Activated CD8-positive, alpha-beta T cell treated with anti-CD3 and anti-CD28 coated beads for 36 hours (primary cell): ENCODE measurements around the gene GBF1. TPM values are rescaled to one million over a fixed set of nuclear protein-coding genes. Genes with fewer than 3 reads are reported as not detected.
A peak's percentile ranks its signal among the peaks of the same experiment; 100 is the strongest.

ENCODE experiments used
- ATAC-seq: fragments of 200-7000 bp; cut with Tn5 transposase; one replicate; pipeline ENCODE4 v1.10.0; 2021; ENCODE audit warnings: mild to moderate bottlenecking, moderate library complexity
- CTCF ChIA-PET: fragments of 350-600 bp; sonication (Branson Sonifier 250); formaldehyde crosslinking; loops from one replicate; lab custom pipeline; 2021; ENCODE audit warnings: antibody characterized with exemption; lab: Charles Lee
- POLR2A ChIA-PET: fragments of 350-600 bp; sonication (Branson Sonifier 250); formaldehyde crosslinking; loops from one replicate; lab custom pipeline; 2021; ENCODE audit warnings: antibody characterized with exemption; lab: Charles Lee
- DNase-seq: peaks from one replicate; pipeline ENCODE4 v3.0.0-alpha.2; 2020
- H3K27ac Mint-ChIP-seq: one replicate; pipeline ENCODE4 v1.8.0; 2021; ENCODE audit warnings: mild to moderate bottlenecking, mixed read lengths
- H3K27me3 Mint-ChIP-seq: one replicate; pipeline ENCODE4 v1.8.0; 2021; ENCODE audit warnings: mixed read lengths
- H3K36me3 Mint-ChIP-seq: one replicate; pipeline ENCODE4 v1.8.0; 2021; ENCODE audit warnings: low read depth, mixed read lengths
- H3K4me1 Mint-ChIP-seq: one replicate; pipeline ENCODE4 v1.8.0; 2021; ENCODE audit warnings: low read depth, mixed read lengths
- H3K4me3 Mint-ChIP-seq: one replicate; pipeline ENCODE4 v1.8.0; 2021; ENCODE audit warnings: mild to moderate bottlenecking, moderate library complexity, mixed read lengths
- H3K9me3 Mint-ChIP-seq: one replicate; pipeline ENCODE4 v1.8.0; 2021; ENCODE audit warnings: mixed read lengths
- CTCF ChIP-seq: fragments of 200-600 bp; IDR thresholded peaks from one replicate; pipeline ENCODE4 v1.8.0; 2022; ENCODE audit warnings: antibody characterized with exemption, mild to moderate bottlenecking
- intact Hi-C: fragments of 100-400 bp; cut with micrococcal nuclease; formaldehyde crosslinking; loops from one replicate; pipeline ENCODE4 v1.10.0; 2022
- total RNA-seq, 2 experiments: library from RNA; stranded (reverse); gene quantifications; one replicate each; pipeline ENCODE4 v1.2.3, GENCODE V29; 2021

The GBF1 gene
- total RNA-seq, 2 experiments from 2014 or later = 25.4 to 28.2 TPM

GRCh38 chr10:102280397-102281101 lies 35.2 kb downstream of the GBF1 start:
- H3K4me3 Mint-ChIP-seq = no peak overlapping the region

GRCh38 chr10:102281102-102281487 lies 35.8 kb downstream of the GBF1 start:
- DNase-seq = no peak
- H3K27ac Mint-ChIP-seq = no peak overlapping the region
- intact Hi-C loops = no loop called here
- ATAC-seq = no peak
- ChIA-PET CTCF (interaction anchor here (0.8 kb wide), 1 partner anchor 36 kb away, joined by 3 read pairs; the partner anchor contains the start of gene GBF1), POLR2A (no interaction called here)
- no peak overlapping the region for H3K4me3 Mint-ChIP-seq
- TF ChIP-seq CTCF = no peak
- peaks cover 5% of the 10 kb centered on the region for H3K36me3 Mint-ChIP-seq
- no peaks in the 10 kb centered on the region for H3K9me3 Mint-ChIP-seq
- H3K27me3 Mint-ChIP-seq = no peaks in the 10 kb centered on the region
- H3K4me1 Mint-ChIP-seq = peaks cover 57% of the 10 kb centered on the region

More at GRCh38 chr10:102280397-102281101, 35.2 kb downstream of the GBF1 start:
- ChIA-PET POLR2A (no interaction called here), CTCF (interaction anchor here (0.8 to 1.5 kb wide), 2 partner anchors 12 to 35 kb away, joined by 3 to 8 read pairs; partner anchors contain the start of gene GBF1)
- Mint-ChIP-seq H3K9me3 (no peaks in the 10 kb centered on the region), H3K36me3 (peaks cover 4% of the 10 kb centered on the region), H3K27ac (no peak overlapping the region), H3K27me3 (no peaks in the 10 kb centered on the region), H3K4me1 (peaks cover 52% of the 10 kb centered on the region)
- DNase-seq (no peak), ATAC-seq (no peak)
- intact Hi-C loops = no loop called here
- TF ChIP-seq CTCF = no peak

- no peak for TF ChIP-seq CTCF
- ChIA-PET CTCF (interaction anchor here (1.2 to 3.1 kb wide), 5 partner anchors 15 to 69 kb away, joined by 4 to 17 read pairs (median 6); no protein-coding TSS in a partner anchor), POLR2A (interaction anchor here (0.6 to 1.5 kb wide), 4 partner anchors 12 to 279 kb away, joined by 3 to 5 read pairs (median 4); no protein-coding TSS in a partner anchor)
- Mint-ChIP-seq H3K9me3 (no peaks in the 10 kb centered on the region), H3K27me3 (no peaks in the 10 kb centered on the region), H3K4me1 (peaks cover 75% of the 10 kb centered on the region), H3K36me3 (peaks cover 10% of the 10 kb centered on the region), H3K27ac (peak overlapping the region; percentile 72), H3K4me3 (no peak overlapping the region)
- ATAC-seq (no peak), DNase-seq (no peak)
- intact Hi-C loops = no loop called here
These were observed 38.2 kb downstream of the GBF1 start for GRCh38 chr10:102283488-102283887.

- ChIA-PET POLR2A (interaction anchor here (1.1 to 1.5 kb wide), 3 partner anchors 13 to 19 kb away, joined by 4 to 5 read pairs (median 4); no protein-coding TSS in a partner anchor), CTCF (interaction anchor here (1.2 to 3.1 kb wide), 6 partner anchors 16 to 68 kb away, joined by 4 to 17 read pairs (median 6); no protein-coding TSS in a partner anchor)
- no peak for DNase-seq
- H3K27ac Mint-ChIP-seq = peak overlapping the region; percentile 72
- peak; percentile 31 for ATAC-seq
- no peaks in the 10 kb centered on the region for H3K27me3 Mint-ChIP-seq
- H3K4me1 Mint-ChIP-seq = peaks cover 72% of the 10 kb centered on the region
- H3K9me3 Mint-ChIP-seq = no peaks in the 10 kb centered on the region
- intact Hi-C loops = no loop called here
- no peak for TF ChIP-seq CTCF
- H3K36me3 Mint-ChIP-seq = peaks cover 10% of the 10 kb centered on the region
- H3K4me3 Mint-ChIP-seq = no peak overlapping the region
These were observed 38.6 kb downstream of the GBF1 start for GRCh38 chr10:102283890-102284289.

- Mint-ChIP-seq H3K27ac (peak overlapping the region; percentile 67), H3K4me3 (no peak overlapping the region), H3K4me1 (peaks cover 74% of the 10 kb centered on the region), H3K27me3 (no peaks in the 10 kb centered on the region), H3K36me3 (peaks cover 10% of the 10 kb centered on the region), H3K9me3 (no peaks in the 10 kb centered on the region)
- CTCF ChIA-PET = interaction anchor here (0.9 to 3.1 kb wide), 7 partner anchors 16 to 68 kb away, joined by 3 to 17 read pairs (median 4); no protein-coding TSS in a partner anchor
- ATAC-seq = no peak
- POLR2A ChIA-PET = interaction anchor here (1.5 kb wide), 1 partner anchor 13 kb away, joined by 5 read pairs; no protein-coding TSS in a partner anchor
- DNase-seq = no peak
- intact Hi-C loops = no loop called here
- TF ChIP-seq CTCF = no peak
These were observed 39.2 kb downstream of the GBF1 start for GRCh38 chr10:102284531-102284930.
